Choroid plexus epithelial cell (primary cell): ENCODE data around the gene ABCC10.

Source experiments
- DNase-seq: peaks from one replicate; pipeline ENCODE4 v3.0.0-alpha.2; 2010; ENCODE audit warnings: low read depth
- H3K4me3 ChIP-seq: 2 replicates; pipeline ENCODE4 v1.5.1; 2011; ENCODE audit warnings: low read depth, mild to moderate bottlenecking, control low read depth, low read length, moderate library complexity
- TF ChIP-seq, protein P1 (sequence below): conservative IDR thresholded peaks from 2 replicates; pipeline ENCODE4 v1.5.1; 2011; ENCODE audit warnings: low read depth, mild to moderate bottlenecking, control low read depth, inconsistent platforms, low read length, moderate library complexity

ABCC10 gene

DNA sequence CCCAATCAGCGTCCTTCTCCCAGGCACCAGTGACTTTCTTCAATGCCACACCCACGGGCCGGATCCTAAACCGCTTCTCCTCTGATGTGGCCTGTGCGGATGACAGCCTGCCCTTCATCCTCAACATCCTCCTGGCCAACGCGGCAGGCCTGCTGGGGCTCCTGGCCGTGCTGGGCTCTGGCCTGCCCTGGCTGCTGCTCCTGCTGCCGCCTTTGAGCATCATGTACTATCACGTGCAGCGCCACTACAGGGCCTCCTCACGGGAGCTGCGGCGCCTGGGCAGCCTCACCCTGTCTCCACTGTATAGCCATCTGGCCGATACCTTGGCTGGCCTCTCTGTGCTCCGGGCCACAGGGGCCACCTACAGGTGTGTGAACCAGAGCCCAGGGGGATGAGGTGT lies 18.2 kb downstream of the ABCC10 start:
- H3K4me3 ChIP-seq, result no peak overlapping the region
- TF ChIP-seq, protein P1, sequence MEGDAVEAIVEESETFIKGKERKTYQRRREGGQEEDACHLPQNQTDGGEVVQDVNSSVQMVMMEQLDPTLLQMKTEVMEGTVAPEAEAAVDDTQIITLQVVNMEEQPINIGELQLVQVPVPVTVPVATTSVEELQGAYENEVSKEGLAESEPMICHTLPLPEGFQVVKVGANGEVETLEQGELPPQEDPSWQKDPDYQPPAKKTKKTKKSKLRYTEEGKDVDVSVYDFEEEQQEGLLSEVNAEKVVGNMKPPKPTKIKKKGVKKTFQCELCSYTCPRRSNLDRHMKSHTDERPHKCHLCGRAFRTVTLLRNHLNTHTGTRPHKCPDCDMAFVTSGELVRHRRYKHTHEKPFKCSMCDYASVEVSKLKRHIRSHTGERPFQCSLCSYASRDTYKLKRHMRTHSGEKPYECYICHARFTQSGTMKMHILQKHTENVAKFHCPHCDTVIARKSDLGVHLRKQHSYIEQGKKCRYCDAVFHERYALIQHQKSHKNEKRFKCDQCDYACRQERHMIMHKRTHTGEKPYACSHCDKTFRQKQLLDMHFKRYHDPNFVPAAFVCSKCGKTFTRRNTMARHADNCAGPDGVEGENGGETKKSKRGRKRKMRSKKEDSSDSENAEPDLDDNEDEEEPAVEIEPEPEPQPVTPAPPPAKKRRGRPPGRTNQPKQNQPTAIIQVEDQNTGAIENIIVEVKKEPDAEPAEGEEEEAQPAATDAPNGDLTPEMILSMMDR, result no peak
- DNase-seq, result no peak

DNA sequence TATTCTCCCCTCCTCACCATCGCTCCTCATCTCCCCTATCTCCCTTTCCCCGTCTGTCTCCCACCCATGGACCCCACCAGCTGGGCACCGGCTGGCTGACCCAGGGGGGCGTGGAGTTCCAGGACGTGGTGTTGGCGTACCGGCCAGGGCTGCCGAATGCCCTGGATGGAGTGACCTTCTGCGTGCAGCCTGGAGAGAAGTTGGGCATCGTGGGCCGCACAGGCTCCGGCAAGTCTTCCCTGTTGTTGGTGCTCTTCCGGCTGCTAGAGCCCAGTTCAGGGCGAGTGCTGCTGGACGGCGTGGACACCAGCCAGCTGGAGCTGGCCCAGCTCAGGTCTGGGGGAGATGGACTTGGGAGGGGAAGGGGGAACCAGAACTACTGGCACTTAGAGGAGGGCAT lies 20.3 kb downstream of the ABCC10 start:
- TF ChIP-seq, protein P1, result no peak
- H3K4me3 ChIP-seq, result no peak overlapping the region

DNA sequence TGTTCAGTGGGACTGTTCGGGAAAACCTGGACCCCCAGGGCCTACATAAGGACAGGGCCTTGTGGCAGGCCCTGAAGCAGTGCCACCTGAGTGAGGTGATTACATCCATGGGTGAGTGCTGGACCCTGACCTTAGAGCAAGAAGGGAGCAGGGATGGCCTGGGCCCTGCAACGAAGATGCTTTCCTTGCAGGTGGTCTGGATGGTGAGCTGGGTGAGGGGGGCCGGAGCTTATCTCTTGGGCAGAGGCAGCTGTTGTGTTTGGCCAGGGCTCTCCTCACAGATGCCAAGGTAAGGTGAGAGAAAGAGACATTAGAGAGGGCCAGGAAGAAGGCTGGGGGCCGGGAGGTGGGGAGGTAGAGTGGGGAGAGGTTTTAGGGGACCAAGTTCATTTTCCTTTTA lies 21.6 kb downstream of the ABCC10 start:
- TF ChIP-seq, protein P1, result no peak
- H3K4me3 ChIP-seq, result no peak overlapping the region

More for the DNA sequence above, 20.3 kb downstream of the ABCC10 start:
- DNase-seq, result no peak

DNA sequence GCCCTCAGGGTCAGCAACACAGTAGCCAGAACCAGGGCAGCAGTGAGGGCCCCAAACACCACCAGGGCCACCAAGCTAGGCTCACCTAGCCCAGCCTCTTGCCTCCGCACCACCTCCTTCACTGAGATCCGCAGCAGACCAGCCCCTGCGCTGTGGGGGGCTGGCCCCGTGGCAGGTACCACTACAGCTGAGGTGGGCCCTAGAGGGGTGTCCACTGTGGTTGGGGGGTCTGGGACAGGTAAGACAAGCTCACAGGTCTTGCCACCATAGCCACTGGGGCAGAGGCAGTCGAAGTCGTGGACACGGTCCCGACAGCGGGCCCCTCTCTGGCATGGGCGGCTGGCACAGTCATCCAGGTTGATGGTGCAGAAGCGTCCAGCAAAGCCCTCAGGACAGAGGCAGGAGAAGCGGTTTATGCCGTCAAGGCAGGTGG lies 23.4 kb downstream of the ABCC10 start:
- TF ChIP-seq, protein P1, result no peak
- no peak for DNase-seq

More for the DNA sequence above, 21.6 kb downstream of the ABCC10 start:
- DNase-seq, result no peak

DNA sequence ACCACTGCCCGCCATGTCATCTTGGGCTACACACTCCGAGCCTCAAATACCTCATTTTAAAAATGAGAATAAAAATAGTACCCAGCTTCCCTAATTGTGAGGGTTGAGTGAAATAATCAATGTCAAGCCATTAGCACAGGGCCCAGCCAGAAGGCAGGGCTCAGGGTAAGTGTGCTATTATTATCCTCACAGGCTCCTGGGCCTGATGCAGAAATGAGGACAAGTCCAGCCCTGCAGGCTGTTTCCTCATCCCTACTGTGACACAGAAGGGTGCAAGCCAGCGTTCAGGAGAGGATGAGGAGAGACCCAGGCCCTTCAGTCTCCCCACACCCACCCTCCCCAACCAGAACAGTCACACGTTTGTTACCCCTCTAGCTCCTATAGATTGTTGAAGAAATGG lies 24.0 kb downstream of the ABCC10 start:
- no peak overlapping the region for H3K4me3 ChIP-seq
- no peak for DNase-seq
- TF ChIP-seq, protein P1, result no peak

More for the DNA sequence above, 23.4 kb downstream of the ABCC10 start:
- H3K4me3 ChIP-seq, result no peak overlapping the region

DNA sequence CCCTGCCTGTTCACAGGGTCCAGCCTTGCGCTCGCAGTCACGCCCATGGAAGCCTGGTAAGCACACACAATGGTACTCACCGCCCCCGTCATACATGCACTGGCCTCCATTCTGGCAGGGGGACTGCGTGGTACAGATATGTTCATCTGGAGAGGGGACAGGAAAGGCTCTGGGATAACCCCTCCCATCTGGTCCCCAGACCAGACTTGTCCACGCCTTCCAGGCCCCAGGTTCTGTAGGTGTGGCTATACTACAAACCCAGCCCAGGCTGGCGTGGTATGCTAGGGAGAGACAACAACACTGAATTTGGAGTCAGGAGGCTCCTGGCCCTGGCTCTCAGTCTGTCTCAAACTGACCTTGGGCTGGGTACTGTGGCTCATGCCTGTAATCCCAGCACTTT lies 24.6 kb downstream of the ABCC10 start:
- DNase-seq, result no peak
- no peak overlapping the region for H3K4me3 ChIP-seq
- TF ChIP-seq, protein P1, result no peak

DNA sequence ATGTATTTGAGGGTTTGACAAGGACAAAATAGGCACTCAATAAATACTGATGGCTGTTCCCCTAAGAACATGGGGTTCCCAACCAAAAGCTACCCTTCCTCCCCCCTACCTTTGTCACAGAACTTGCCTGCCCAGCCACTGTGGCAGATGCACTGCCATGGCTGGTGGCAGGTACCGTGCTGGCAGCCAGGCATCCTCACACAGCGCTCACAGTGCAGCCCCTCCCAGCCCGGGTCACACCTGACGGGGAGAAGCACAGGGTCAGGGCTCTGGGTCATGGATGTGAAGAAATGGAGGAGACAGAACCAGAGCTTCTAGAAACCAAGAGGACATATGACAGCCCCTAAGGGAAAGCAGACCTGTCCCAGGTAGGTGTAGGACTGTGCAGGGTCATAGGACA lies 25.6 kb downstream of the ABCC10 start:
- no peak overlapping the region for H3K4me3 ChIP-seq
- TF ChIP-seq, protein P1, result no peak
- no peak for DNase-seq
